Right lobe of liver (tissue), 4 donors: ENCODE data around the gene SERPINB1.

Experiments used
- CTCF ChIP-seq, 4 donors: fragments of 200-600 bp in 3 of 4; fragments of 450-650 bp in 1 of 4; IDR thresholded peaks; one replicate each; pipeline versions ENCODE4 v1.5.1 to v1.8.0; 2016 to 2022; ENCODE audit warnings: antibody characterized with exemption in 4 of 4, mild to moderate bottlenecking in 2 of 4
- POLR2A ChIP-seq: fragments of 450-650 bp; IDR thresholded peaks from one replicate; pipeline ENCODE4 v1.6.1; 2017; ENCODE audit warnings: antibody characterized with exemption, mild to moderate bottlenecking
- donor health status: DM: no; HTN: no; CAD: no.
- donor health status: DM: no; HTN: no; CAD: no.
- donor health status: DM: no; HTN: yes; CAD: no.

- TF ChIP-seq CTCF (IDR thresholded peaks at IDR 0.05) (no peak), POLR2A (no peak)
Measured at GRCh38 chr6:2806644-2807043, 35.0 kb downstream of the SERPINB1 start.
